ENCODE measurements around the gene KRTAP5-2.
A peak's percentile ranks its signal among the peaks of the same experiment; 100 is the strongest.

Gene KRTAP5-2

GRCh38 chr11:1638344-1638743, 40.2 kb upstream of the KRTAP5-2 start:
- Histone ChIP-seq H3K9me3 (ENCODE audit: control insufficient read depth, low read length) (no peaks in the 10 kb centered on the region), H3K36me3 (ENCODE audit: control insufficient read depth, insufficient read depth, low read length, severe bottlenecking) (no peaks in the 10 kb centered on the region), H3K9ac (ENCODE audit: low read length) (no peak overlapping the region), H3K4me1 (ENCODE audit: control insufficient read depth, insufficient read depth, low read length) (no peaks in the 10 kb centered on the region), H3K4me3 (ENCODE audit: low read length) (no peak overlapping the region), H3K27me3 (replicated peaks; ENCODE audit: control insufficient read depth, insufficient read depth, low read length) (peaks cover 63% of the 10 kb centered on the region)
- no peak for DNase-seq (ENCODE audit: low read depth)

- Histone ChIP-seq H3K9me3 (ENCODE audit: control insufficient read depth, low read length) (no peaks in the 10 kb centered on the region), H3K36me3 (ENCODE audit: control insufficient read depth, insufficient read depth, low read length, severe bottlenecking) (no peaks in the 10 kb centered on the region), H3K4me3 (ENCODE audit: low read length) (no peak overlapping the region), H3K27me3 (replicated peaks; ENCODE audit: control insufficient read depth, insufficient read depth, low read length) (peaks cover 63% of the 10 kb centered on the region), H3K9ac (ENCODE audit: low read length) (no peak overlapping the region), H3K4me1 (ENCODE audit: control insufficient read depth, insufficient read depth, low read length) (no peaks in the 10 kb centered on the region)
- no peak for DNase-seq (ENCODE audit: low read depth)
Observed at GRCh38 chr11:1637628-1638027, 39.5 kb upstream of the KRTAP5-2 start.

GRCh38 chr11:1636291-1636950, 38.3 kb upstream of the KRTAP5-2 start:
- no peaks in the 10 kb centered on the region for H3K4me1 ChIP-seq (ENCODE audit: control insufficient read depth, insufficient read depth, low read length)
- no peak for DNase-seq (ENCODE audit: low read depth)
- H3K27me3 ChIP-seq (replicated peaks; ENCODE audit: control insufficient read depth, insufficient read depth, low read length): peaks cover 71% of the 10 kb centered on the region
- H3K9me3 ChIP-seq (ENCODE audit: control insufficient read depth, low read length): no peaks in the 10 kb centered on the region
- H3K4me3 ChIP-seq (ENCODE audit: low read length): no peak overlapping the region
- H3K36me3 ChIP-seq (ENCODE audit: control insufficient read depth, insufficient read depth, low read length, severe bottlenecking): no peaks in the 10 kb centered on the region
- no peak overlapping the region for H3K9ac ChIP-seq (ENCODE audit: low read length)

- DNase-seq (ENCODE audit: low read depth): no peak
- Histone ChIP-seq H3K4me1 (ENCODE audit: control insufficient read depth, insufficient read depth, low read length) (no peaks in the 10 kb centered on the region), H3K4me3 (ENCODE audit: low read length) (no peak overlapping the region), H3K9ac (ENCODE audit: low read length) (no peak overlapping the region), H3K9me3 (ENCODE audit: control insufficient read depth, low read length) (no peaks in the 10 kb centered on the region), H3K27me3 (replicated peaks; ENCODE audit: control insufficient read depth, insufficient read depth, low read length) (peaks cover 68% of the 10 kb centered on the region), H3K36me3 (ENCODE audit: control insufficient read depth, insufficient read depth, low read length, severe bottlenecking) (no peaks in the 10 kb centered on the region)
Observed at GRCh38 chr11:1633864-1634263, 35.8 kb upstream of the KRTAP5-2 start.

GRCh38 chr11:1632053-1632714, 34.1 kb upstream of the KRTAP5-2 start:
- no peak overlapping the region for H3K9ac ChIP-seq (ENCODE audit: low read length)
- H3K4me1 ChIP-seq (ENCODE audit: control insufficient read depth, insufficient read depth, low read length): no peaks in the 10 kb centered on the region
- no peak overlapping the region for H3K4me3 ChIP-seq (ENCODE audit: low read length)
- no peak for DNase-seq (ENCODE audit: low read depth)
- peaks cover 70% of the 10 kb centered on the region for H3K27me3 ChIP-seq (replicated peaks; ENCODE audit: control insufficient read depth, insufficient read depth, low read length)
- H3K36me3 ChIP-seq (ENCODE audit: control insufficient read depth, insufficient read depth, low read length, severe bottlenecking): no peaks in the 10 kb centered on the region
- no peaks in the 10 kb centered on the region for H3K9me3 ChIP-seq (ENCODE audit: control insufficient read depth, low read length)

GRCh38 chr11:1631066-1631568, 33.0 kb upstream of the KRTAP5-2 start:
- no peaks in the 10 kb centered on the region for H3K4me1 ChIP-seq (ENCODE audit: control insufficient read depth, insufficient read depth, low read length)
- peaks cover 66% of the 10 kb centered on the region for H3K27me3 ChIP-seq (replicated peaks; ENCODE audit: control insufficient read depth, insufficient read depth, low read length)
- H3K36me3 ChIP-seq (ENCODE audit: control insufficient read depth, insufficient read depth, low read length, severe bottlenecking): no peaks in the 10 kb centered on the region
- H3K4me3 ChIP-seq (ENCODE audit: low read length): no peak overlapping the region
- DNase-seq (ENCODE audit: low read depth): no peak
- H3K9ac ChIP-seq (ENCODE audit: low read length): no peak overlapping the region
- no peaks in the 10 kb centered on the region for H3K9me3 ChIP-seq (ENCODE audit: control insufficient read depth, low read length)

- Histone ChIP-seq H3K27me3 (replicated peaks; ENCODE audit: control insufficient read depth, insufficient read depth, low read length) (peaks cover 63% of the 10 kb centered on the region), H3K36me3 (ENCODE audit: control insufficient read depth, insufficient read depth, low read length, severe bottlenecking) (no peaks in the 10 kb centered on the region), H3K9me3 (ENCODE audit: control insufficient read depth, low read length) (no peaks in the 10 kb centered on the region), H3K4me1 (ENCODE audit: control insufficient read depth, insufficient read depth, low read length) (no peaks in the 10 kb centered on the region), H3K9ac (ENCODE audit: low read length) (no peak overlapping the region), H3K4me3 (ENCODE audit: low read length) (no peak overlapping the region)
- no peak for DNase-seq (ENCODE audit: low read depth)
Observed at GRCh38 chr11:1630271-1630670, 32.2 kb upstream of the KRTAP5-2 start.

- Histone ChIP-seq H3K9ac (ENCODE audit: low read length) (no peak within 1 kb of the TSS), H3K27me3 (replicated peaks; ENCODE audit: control insufficient read depth, insufficient read depth, low read length) (peaks cover 65% of the 10 kb centered on the region), H3K9me3 (ENCODE audit: control insufficient read depth, low read length) (no peaks in the 10 kb centered on the region), H3K36me3 (ENCODE audit: control insufficient read depth, insufficient read depth, low read length, severe bottlenecking) (no peaks in the 10 kb centered on the region), H3K4me1 (ENCODE audit: control insufficient read depth, insufficient read depth, low read length) (no peaks in the 10 kb centered on the region), H3K4me3 (ENCODE audit: low read length) (no peak within 1 kb of the TSS)
- DNase-seq (ENCODE audit: low read depth): no peak
Observed at GRCh38 chr11:1629326-1630185, 31.5 kb upstream of the KRTAP5-2 start, which contains the start of gene KRTAP5-5. TSS of gene KRTAP5-5 (plus strand) at chr11:1629775. CDS start at chr11:1629841, 66 bp downstream.

GRCh38 chr11:1628506-1629325, 30.6 kb upstream of the KRTAP5-2 start:
- DNase-seq (ENCODE audit: low read depth): peak; percentile 76

GRCh38 chr11:1625541-1625940, 27.4 kb upstream of the KRTAP5-2 start:
- Histone ChIP-seq H3K4me1 (ENCODE audit: control insufficient read depth, insufficient read depth, low read length) (no peaks in the 10 kb centered on the region), H3K9ac (ENCODE audit: low read length) (no peak overlapping the region), H3K36me3 (ENCODE audit: control insufficient read depth, insufficient read depth, low read length, severe bottlenecking) (no peaks in the 10 kb centered on the region), H3K27me3 (replicated peaks; ENCODE audit: control insufficient read depth, insufficient read depth, low read length) (peaks cover 55% of the 10 kb centered on the region), H3K4me3 (ENCODE audit: low read length) (no peak overlapping the region), H3K9me3 (ENCODE audit: control insufficient read depth, low read length) (no peaks in the 10 kb centered on the region)
- no peak for DNase-seq (ENCODE audit: low read depth)

More at GRCh38 chr11:1628506-1629325, 30.6 kb upstream of the KRTAP5-2 start:
- Histone ChIP-seq H3K4me3 (ENCODE audit: low read length) (no peak overlapping the region), H3K9ac (ENCODE audit: low read length) (no peak overlapping the region), H3K9me3 (ENCODE audit: control insufficient read depth, low read length) (no peaks in the 10 kb centered on the region), H3K4me1 (ENCODE audit: control insufficient read depth, insufficient read depth, low read length) (no peaks in the 10 kb centered on the region), H3K27me3 (replicated peaks; ENCODE audit: control insufficient read depth, insufficient read depth, low read length) (peaks cover 70% of the 10 kb centered on the region), H3K36me3 (ENCODE audit: control insufficient read depth, insufficient read depth, low read length, severe bottlenecking) (no peaks in the 10 kb centered on the region)

Measured in adipocyte (in vitro differentiated cells).